HG03196 (cell line): Measurements from ENCODE around the gene MET.
"Not testable (repeated sequence)": the region's sequence is repeated elsewhere in the genome, so short reads cannot be mapped to it uniquely, and the experiment has no call there.

Experiments used
- ATAC-seq: cut with Tn5 transposase; IDR thresholded peaks from one replicate; pipeline ENCODE4 v1.9.1; 2021; ENCODE audit not compliant: unreplicated experiment

MET gene

GRCh38 chr7:116697761-116698160 lies 25.8 kb downstream of the MET start:
- no peak for ATAC-seq

GRCh38 chr7:116698396-116698795 lies 26.4 kb downstream of the MET start:
- no peak for ATAC-seq

GRCh38 chr7:116698930-116699721 lies 27.1 kb downstream of the MET start:
- ATAC-seq: no peak

- ATAC-seq: no peak
Measured at GRCh38 chr7:116699722-116700120, 27.7 kb downstream of the MET start.

GRCh38 chr7:116702046-116702785 lies 30.2 kb downstream of the MET start:
- no peak for ATAC-seq

- no peak for ATAC-seq
Measured at GRCh38 chr7:116704650-116705228, 32.7 kb downstream of the MET start.

GRCh38 chr7:116705419-116705818 lies 33.4 kb downstream of the MET start:
- ATAC-seq: no peak

GRCh38 chr7:116706668-116707126 lies 34.7 kb downstream of the MET start:
- ATAC-seq: no peak

- no peak for ATAC-seq
Measured at GRCh38 chr7:116707289-116707688, 35.3 kb downstream of the MET start.

GRCh38 chr7:116708248-116708647 lies 36.3 kb downstream of the MET start:
- no peak for ATAC-seq

- no peak for ATAC-seq
Measured at GRCh38 chr7:116708861-116709260, 36.9 kb downstream of the MET start.

GRCh38 chr7:116709336-116709735 lies 37.3 kb downstream of the MET start:
- ATAC-seq: no peak

- ATAC-seq: no peak
Measured at GRCh38 chr7:116710764-116711452, 38.9 kb downstream of the MET start.

- ATAC-seq: no peak
Measured at GRCh38 chr7:116711790-116712189, 39.8 kb downstream of the MET start.

- ATAC-seq: no peak
Measured at GRCh38 chr7:116713500-116713899, 41.5 kb downstream of the MET start.

- no peak for ATAC-seq
Measured at GRCh38 chr7:116713918-116714317, 41.9 kb downstream of the MET start.

- ATAC-seq: no peak
Measured at GRCh38 chr7:116715077-116715476, 43.1 kb downstream of the MET start.

GRCh38 chr7:116717137-116717536 lies 45.1 kb downstream of the MET start:
- ATAC-seq: no peak

- not testable (repeated sequence) for ATAC-seq
Measured at GRCh38 chr7:116723959-116724529, 52.0 kb downstream of the MET start.

- no peak for ATAC-seq
Measured at GRCh38 chr7:116724560-116725231, 52.7 kb downstream of the MET start.
